ENCODE data around the gene STARD3. TPM values are rescaled to one million over a fixed set of nuclear protein-coding genes. Genes with fewer than 3 reads are reported as not detected.

The STARD3 gene
- total RNA-seq, 1 experiment from 2014 or later = 44.8 TPM

DNA sequence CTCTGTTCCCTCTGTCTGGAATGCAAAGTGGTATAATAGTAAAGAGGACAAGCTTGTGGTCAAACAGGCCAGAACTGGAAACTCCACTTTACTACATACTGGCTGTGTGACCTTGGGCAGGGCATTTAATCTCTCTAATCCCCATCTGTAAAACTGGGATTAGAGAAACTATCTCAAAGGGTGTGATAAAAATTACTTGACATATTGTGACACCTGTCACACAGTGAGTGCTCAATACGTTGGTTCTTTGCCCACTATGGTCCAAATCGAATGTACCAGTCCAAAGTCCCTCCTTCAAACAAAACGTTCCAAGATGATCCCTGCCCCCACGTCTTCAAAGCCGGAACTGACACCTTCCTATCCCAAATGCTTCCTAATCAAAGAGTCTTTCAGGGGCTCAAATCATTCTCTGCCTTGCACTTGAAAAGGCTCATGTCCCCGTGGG, 50.2 kb downstream of the STARD3 start:
- H3K27ac ChIP-seq (ENCODE audit: low read length) = peak overlapping the region; percentile 83
- ChIA-PET POLR2A (no interaction called here), CTCF (no interaction called here)
- ATAC-seq (no peak), DNase-seq (ENCODE audit: low read depth, low spot score) (no peak)
- TF ChIP-seq TCF7L2 (IDR thresholded peaks at IDR 0.05; ENCODE audit: low read depth, low read length) = no peak
- TF ChIP-seq, protein P1, sequence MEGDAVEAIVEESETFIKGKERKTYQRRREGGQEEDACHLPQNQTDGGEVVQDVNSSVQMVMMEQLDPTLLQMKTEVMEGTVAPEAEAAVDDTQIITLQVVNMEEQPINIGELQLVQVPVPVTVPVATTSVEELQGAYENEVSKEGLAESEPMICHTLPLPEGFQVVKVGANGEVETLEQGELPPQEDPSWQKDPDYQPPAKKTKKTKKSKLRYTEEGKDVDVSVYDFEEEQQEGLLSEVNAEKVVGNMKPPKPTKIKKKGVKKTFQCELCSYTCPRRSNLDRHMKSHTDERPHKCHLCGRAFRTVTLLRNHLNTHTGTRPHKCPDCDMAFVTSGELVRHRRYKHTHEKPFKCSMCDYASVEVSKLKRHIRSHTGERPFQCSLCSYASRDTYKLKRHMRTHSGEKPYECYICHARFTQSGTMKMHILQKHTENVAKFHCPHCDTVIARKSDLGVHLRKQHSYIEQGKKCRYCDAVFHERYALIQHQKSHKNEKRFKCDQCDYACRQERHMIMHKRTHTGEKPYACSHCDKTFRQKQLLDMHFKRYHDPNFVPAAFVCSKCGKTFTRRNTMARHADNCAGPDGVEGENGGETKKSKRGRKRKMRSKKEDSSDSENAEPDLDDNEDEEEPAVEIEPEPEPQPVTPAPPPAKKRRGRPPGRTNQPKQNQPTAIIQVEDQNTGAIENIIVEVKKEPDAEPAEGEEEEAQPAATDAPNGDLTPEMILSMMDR (IDR thresholded peaks at IDR 0.05) = no peak
- TF ChIP-seq POLR2AphosphoS5 (IDR thresholded peaks at IDR 0.05; ENCODE audit: low read depth, low read length) = no peak
- TF ChIP-seq, protein P2, sequence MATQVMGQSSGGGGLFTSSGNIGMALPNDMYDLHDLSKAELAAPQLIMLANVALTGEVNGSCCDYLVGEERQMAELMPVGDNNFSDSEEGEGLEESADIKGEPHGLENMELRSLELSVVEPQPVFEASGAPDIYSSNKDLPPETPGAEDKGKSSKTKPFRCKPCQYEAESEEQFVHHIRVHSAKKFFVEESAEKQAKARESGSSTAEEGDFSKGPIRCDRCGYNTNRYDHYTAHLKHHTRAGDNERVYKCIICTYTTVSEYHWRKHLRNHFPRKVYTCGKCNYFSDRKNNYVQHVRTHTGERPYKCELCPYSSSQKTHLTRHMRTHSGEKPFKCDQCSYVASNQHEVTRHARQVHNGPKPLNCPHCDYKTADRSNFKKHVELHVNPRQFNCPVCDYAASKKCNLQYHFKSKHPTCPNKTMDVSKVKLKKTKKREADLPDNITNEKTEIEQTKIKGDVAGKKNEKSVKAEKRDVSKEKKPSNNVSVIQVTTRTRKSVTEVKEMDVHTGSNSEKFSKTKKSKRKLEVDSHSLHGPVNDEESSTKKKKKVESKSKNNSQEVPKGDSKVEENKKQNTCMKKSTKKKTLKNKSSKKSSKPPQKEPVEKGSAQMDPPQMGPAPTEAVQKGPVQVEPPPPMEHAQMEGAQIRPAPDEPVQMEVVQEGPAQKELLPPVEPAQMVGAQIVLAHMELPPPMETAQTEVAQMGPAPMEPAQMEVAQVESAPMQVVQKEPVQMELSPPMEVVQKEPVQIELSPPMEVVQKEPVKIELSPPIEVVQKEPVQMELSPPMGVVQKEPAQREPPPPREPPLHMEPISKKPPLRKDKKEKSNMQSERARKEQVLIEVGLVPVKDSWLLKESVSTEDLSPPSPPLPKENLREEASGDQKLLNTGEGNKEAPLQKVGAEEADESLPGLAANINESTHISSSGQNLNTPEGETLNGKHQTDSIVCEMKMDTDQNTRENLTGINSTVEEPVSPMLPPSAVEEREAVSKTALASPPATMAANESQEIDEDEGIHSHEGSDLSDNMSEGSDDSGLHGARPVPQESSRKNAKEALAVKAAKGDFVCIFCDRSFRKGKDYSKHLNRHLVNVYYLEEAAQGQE (IDR thresholded peaks at IDR 0.05; ENCODE audit: insufficient read depth in 1 of 2, low read depth in 2 of 2, low read length in 1 of 2) = no peak
- no peak for TF ChIP-seq SIN3A (IDR thresholded peaks at IDR 0.05; ENCODE audit: borderline replicate concordance, insufficient read depth, low read depth, low read length)
- H3K9me3 ChIP-seq (ENCODE audit: control insufficient read depth, insufficient read depth, low read depth, low read length) = peaks cover 4% of the 10 kb centered on the region; the same call in 1 of the 2 replicates
- no peaks in the 10 kb centered on the region; the same call in 1 of the 2 replicates for H3K36me3 ChIP-seq (ENCODE audit: control insufficient read depth, insufficient read depth, low read length)
- H3K4me1 ChIP-seq (ENCODE audit: control insufficient read depth, insufficient read depth, low read length) = 0 out of 2 replicates have a peak, but pooled peaks cover 3% of the 10 kb centered on the region
- peak overlapping the region; percentile 56 to 78 for H3K4me3 ChIP-seq (ENCODE audit: low read depth in 2 of 2, low read length in 2 of 2)
- no TSS peak for BruUV-seq (replicated peaks)
- in situ Hi-C loops (cut with HindIII; ENCODE audit: low pct_unique_long_range_greater_than_20kb, low sequenced_read_pairs) (no loop called here), intact Hi-C loops (cut with micrococcal nuclease; ENCODE audit: unreplicated experiment) (no loop called here)
- H3K27me3 ChIP-seq (ENCODE audit: control insufficient read depth, insufficient read depth, low read length) = no peaks in the 10 kb centered on the region

DNA sequence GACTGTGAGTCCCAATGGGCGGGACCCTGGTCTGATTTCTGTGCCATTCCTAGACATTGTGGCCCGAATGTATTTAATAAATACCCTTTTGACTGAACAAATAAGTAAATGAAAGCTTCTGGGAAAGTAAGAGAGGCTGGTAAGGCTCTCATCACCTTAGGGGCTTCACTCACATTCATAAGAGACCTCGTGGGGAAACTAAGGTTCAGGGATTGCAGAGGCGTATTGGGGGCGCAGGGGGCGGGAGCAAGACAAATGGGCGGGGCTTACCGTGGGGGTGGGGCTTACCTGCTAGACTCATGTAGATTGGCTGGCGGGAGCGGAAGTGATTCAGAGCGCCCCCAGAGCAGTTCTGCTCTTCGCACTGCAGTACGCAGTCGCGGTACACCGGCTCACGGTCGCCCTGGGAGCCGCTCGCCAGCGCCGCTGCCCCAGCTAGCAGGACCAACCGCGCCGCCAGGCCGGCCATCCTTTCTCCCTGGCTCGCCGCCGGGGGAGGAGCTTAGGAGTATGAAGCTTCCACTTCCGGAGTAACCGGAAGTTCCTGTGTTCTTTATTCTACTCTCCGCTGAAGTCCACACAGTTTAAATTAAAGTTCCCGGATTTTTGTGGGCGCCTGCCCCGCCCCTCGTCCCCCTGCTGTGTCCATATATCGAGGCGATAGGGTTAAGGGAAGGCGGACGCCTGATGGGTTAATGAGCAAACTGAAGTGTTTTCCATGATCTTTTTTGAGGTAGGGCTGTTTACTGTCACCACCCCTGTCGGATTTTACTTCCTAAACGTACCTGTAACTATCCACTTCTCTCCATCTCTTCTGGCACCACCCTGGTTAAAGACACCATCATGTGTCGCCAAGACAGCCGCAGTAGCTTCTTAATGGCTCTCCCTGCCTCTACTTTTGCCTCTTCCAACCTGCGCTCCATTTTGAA, 50.9 kb downstream of the STARD3 start, which contains the start of gene PGAP3:
Gene PGAP3, minus strand, starts transcription at position 512 of the 929 bp plus-strand sequence. Its CDS starts 43 bp downstream, at position 469.
- Histone ChIP-seq H3K9me3 (ENCODE audit: control insufficient read depth, insufficient read depth, low read depth, low read length) (peaks cover 4% of the 10 kb centered on the region; the same call in 1 of the 2 replicates), H3K4me3 (ENCODE audit: low read depth in 2 of 2, low read length in 2 of 2) (peak within 1 kb of the TSS; percentile 56 to 78), H3K27ac (ENCODE audit: low read length) (peak within 1 kb of the TSS; percentile 83), H3K4me1 (ENCODE audit: control insufficient read depth, insufficient read depth, low read length) (0 out of 2 replicates have a peak, but pooled peaks cover 3% of the 10 kb centered on the region), H3K27me3 (ENCODE audit: control insufficient read depth, insufficient read depth, low read length) (no peaks in the 10 kb centered on the region), H3K36me3 (ENCODE audit: control insufficient read depth, insufficient read depth, low read length) (no peaks in the 10 kb centered on the region; the same call in 1 of the 2 replicates)
- peak; percentile 50 for DNase-seq (ENCODE audit: low read depth, low spot score)
- TF ChIP-seq, protein P2 (IDR thresholded peaks at IDR 0.05; ENCODE audit: insufficient read depth in 1 of 2, low read depth in 2 of 2, low read length in 1 of 2) = no peak
- TF ChIP-seq SIN3A (IDR thresholded peaks at IDR 0.05; ENCODE audit: borderline replicate concordance, insufficient read depth, low read depth, low read length) (0 out of 2 replicates have a peak, but pooled peaks have one; percentile 30), POLR2AphosphoS5 (IDR thresholded peaks at IDR 0.05; ENCODE audit: low read depth, low read length) (peak; percentile 78)
- ChIA-PET POLR2A (interaction anchor here (0.7 kb wide), 1 partner anchor 15 kb away, joined by 3 read pairs; no protein-coding TSS in a partner anchor), CTCF (interaction anchor here (0.5 kb wide), 1 partner anchor 43 kb away, joined by 10 read pairs; the partner anchor contains the start of gene MIEN1)
- peak; percentile 98 for ATAC-seq
- intact Hi-C loops (cut with micrococcal nuclease; ENCODE audit: unreplicated experiment) = no loop called here
- BruUV-seq (replicated peaks) = TSS peak; percentile 99
- in situ Hi-C loops (cut with HindIII; ENCODE audit: low pct_unique_long_range_greater_than_20kb, low sequenced_read_pairs) = no loop called here
